ENCODE data around the gene PYM1.

Gene PYM1

GRCh38 chr12:55935738-55936151 is 8.1 kb upstream of the PYM1 start:
- TF ChIP-seq, protein P1, sequence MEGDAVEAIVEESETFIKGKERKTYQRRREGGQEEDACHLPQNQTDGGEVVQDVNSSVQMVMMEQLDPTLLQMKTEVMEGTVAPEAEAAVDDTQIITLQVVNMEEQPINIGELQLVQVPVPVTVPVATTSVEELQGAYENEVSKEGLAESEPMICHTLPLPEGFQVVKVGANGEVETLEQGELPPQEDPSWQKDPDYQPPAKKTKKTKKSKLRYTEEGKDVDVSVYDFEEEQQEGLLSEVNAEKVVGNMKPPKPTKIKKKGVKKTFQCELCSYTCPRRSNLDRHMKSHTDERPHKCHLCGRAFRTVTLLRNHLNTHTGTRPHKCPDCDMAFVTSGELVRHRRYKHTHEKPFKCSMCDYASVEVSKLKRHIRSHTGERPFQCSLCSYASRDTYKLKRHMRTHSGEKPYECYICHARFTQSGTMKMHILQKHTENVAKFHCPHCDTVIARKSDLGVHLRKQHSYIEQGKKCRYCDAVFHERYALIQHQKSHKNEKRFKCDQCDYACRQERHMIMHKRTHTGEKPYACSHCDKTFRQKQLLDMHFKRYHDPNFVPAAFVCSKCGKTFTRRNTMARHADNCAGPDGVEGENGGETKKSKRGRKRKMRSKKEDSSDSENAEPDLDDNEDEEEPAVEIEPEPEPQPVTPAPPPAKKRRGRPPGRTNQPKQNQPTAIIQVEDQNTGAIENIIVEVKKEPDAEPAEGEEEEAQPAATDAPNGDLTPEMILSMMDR (IDR thresholded peaks at IDR 0.05) = no peak

DNA sequence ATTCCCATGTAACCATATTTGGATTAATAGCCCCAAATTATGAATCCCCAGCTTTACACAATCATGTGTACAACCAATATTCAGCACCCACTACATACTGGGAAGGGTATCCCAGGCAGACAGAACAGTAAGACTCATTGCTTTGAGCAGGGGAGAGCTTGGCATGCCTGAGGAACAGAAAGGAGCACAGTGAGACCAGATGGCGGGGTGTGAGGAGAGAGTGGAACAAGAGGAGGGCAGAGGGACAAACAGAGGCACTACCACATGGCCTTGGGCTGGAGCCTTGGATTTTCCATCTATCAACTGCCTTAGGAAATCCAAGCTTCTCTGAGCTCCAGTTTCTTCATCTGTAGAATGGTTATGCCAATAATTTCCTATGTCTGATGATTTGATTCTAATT is 7.1 kb upstream of the PYM1 start:
- TF ChIP-seq, protein P1 (IDR thresholded peaks at IDR 0.05) = no peak

- TF ChIP-seq, protein P1 (IDR thresholded peaks at IDR 0.05) = no peak
These were observed 6.4 kb upstream of the PYM1 start for GRCh38 chr12:55933799-55934742.

- TF ChIP-seq, protein P1 (IDR thresholded peaks at IDR 0.05) = no peak
These were observed 5.6 kb upstream of the PYM1 start for GRCh38 chr12:55933169-55933798.

DNA sequence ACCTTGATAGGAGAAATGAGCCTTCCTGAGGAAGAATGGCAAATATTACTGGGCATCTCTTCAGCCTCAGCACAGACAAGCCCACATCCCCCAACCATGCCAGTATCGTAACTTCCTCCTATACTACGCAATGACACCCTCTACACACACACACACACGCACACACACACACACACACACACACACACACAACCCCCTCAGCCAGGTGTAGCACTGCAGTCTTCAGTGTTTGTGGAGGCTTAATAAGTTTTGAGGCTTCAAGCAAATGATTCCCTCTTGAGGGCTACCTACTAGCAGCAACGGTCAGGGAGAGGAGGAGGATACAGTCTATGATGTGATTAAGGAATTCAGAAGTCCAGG is 4.8 kb upstream of the PYM1 start:
- TF ChIP-seq, protein P1 (IDR thresholded peaks at IDR 0.05) = no peak

DNA sequence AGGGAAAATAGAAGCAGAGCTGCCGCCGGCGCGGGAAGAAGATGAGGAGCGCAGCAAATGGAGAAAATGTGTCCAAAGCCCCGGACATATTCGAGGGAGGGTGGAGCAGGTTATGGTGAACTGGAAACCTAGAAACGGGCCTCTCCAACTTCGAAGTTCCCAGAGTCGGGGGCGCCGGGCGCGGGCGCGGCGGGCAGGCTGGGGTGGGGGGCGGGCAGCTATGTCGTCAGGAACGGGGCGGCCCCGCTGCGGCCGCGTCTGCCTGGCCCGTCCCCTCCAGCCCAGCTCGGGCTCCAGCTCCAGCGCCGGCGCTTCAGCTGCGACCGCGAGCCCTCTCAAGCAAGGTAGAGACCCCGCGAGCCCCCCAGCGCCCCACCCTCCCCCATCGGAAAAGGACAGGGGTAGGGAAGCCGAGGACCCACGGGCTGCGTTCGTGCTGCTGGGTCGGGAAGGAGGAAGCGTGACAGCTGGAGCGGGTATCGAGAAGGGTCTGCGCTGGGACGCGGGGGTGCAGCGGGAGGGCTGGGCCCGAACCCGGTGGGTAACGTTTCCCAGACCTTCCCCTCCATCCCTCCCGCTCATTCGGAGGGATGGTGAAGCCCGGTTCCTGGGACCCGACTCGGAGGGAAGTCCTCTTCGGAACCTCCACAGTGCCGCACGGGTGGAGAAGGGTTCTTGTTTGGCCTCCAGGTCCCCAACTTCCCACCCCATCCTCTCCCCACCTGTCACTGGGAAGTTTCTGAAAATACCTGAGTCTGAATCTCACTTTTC is 4.3 kb upstream of the PYM1 start:
- TF ChIP-seq, protein P1 (IDR thresholded peaks at IDR 0.05) = no peak

GRCh38 chr12:55931317-55931779 is 3.7 kb upstream of the PYM1 start:
- TF ChIP-seq, protein P1 (IDR thresholded peaks at IDR 0.05) = no peak

Data from LNCAP (cell line).